ENCODE data around the gene PBX3.

PBX3 gene

DNA sequence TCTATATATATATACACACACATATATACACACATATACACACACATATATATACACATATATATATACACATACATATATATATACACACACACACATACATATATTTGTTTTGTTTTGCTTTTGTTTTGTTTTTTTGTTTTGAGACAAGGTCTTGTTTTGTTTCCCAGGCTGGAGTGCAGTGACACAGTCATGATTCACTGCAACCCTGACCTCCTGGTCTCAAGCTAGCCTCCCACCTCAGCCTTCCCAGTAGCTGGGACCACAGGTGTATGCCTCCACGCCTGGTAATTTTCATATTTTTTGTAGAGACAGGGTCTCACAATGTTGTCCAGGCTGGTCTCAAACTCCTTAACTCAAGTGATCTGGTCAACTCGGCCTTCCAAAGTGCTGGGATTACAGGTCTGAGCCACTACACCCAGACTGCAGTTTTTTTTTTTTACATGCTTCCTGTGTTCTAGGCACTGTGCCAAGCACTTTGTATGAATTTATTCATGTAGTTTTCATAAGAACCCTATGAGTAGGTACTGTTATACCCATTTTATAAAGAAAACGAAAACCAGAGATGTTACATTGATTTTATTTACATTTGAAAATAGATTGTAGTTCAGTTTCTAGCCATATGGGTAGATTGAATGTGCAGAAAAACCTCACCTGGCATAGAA, 120.7 kb downstream of the PBX3 start:
- no peak for DNase-seq (ENCODE audit: low spot score)

DNA sequence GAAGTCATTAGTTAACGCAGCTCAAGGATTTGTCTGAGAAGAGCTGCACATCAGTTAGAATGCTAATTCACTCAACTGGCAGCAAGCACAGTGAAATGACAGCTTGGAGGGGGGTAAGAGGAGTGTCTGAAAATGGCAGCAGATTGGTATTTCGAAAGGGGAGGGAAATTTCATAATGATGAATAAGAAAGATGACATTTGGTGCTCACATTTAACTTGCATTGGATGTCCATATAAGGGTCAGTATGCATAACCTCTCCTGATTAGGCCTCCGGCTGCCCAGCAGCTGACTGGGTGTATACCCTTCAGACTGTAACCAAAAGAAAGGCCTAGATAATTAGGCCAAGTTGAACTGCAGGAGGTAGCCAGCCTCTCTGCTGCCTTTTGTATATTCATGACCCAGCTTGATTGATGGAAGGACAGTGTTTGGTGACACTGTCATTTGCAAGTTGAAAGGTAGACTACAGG, 131.0 kb downstream of the PBX3 start:
- peak; percentile 14 for DNase-seq (ENCODE audit: low spot score)

DNA sequence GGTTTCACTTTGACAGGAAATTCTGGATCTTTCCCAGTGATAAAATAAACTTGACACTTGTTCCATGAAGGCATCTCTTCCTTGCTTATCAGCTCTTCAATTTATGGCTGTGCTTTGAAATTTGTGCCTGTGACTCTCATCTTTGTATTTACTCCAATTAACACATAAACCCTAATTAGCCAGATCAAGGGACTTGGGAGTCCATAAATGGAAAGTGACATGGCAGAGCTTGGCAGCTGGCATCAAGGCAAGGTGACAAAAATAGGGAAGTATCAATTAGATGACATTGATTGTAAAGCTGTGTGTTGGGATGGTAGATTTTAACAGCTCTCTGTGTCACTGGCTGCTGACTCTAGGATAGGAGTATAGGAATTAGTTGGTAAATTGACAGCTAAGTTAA, 133.9 kb downstream of the PBX3 start:
- no peak for DNase-seq (ENCODE audit: low spot score)

DNA sequence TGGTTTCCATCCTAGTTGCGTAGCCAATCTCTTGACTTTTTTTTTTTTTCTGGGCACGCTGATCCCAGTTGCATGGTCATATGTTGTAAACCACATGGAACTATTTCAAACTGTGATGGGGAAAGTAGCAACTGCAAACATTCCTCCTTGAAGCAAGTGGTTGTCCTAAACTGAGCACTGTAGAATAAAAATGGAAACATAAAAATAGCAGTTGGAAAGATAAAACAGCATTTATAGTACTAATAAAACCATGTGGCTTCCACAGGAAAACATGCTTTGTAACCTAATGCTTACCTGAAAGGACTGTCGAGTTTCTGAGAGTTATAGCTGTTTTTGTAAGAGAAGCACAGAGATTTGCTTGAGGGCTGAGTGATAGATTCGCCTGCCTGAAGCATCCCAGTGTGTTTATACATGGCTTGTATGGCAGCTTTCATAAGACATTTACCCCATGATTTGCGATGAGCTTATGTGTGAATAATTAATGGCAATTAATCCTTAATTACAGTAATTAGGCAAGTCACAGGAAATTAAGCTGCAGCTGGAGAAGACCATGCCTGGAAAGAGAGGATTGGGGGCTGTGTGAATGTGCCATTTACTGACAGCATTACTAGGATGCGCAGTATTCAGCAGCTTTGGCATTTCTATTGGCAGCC, 136.5 kb downstream of the PBX3 start:
- peak; percentile 10 for DNase-seq (ENCODE audit: low spot score)

DNA sequence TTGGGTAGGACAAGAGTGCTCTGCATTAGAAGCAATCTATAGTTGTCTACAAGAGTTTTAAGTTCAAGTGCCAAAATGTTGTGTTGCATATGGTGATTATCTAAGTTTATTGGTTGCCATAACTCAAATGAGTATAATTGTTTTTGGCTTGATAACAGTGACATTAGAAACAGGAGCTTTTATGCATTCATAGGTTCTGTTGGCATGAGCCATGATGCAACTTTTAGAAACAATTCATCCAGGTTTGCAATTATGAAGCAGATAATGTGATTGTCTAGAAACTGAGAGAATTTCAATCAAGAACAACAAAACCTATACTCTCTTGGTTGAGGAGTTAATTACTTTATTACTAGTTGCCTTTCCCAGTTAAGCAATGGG, 137.0 kb downstream of the PBX3 start:
- DNase-seq (ENCODE audit: low spot score) = no peak

DNA sequence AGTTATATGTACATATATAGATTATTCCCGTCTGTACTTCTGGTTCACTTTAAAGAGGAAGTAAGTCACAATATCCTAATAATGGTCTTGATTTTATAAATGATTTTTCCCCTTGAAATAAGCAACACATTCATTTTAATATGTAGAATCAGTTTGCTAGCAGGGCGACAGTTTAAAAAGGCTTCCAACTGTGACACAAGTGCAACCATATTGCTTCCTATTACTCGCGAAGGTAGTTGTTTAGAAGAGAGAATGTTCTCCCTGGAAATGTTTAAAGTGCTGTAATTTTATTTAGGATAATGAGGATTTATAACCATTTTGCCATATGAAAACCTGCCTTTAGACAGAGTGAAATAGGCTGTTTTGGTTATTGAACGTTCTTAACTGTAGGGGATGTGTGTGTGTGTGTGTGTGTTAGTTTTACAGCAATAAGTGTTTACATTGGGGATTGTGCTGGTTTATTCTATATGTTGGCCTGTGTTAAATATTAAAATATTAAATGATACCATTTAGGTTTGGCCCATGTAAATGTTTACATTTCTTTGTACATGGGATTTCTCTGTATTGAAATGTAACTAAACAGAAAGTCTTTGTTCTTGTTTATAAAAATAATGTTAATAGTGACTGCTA, 138.3 kb downstream of the PBX3 start:
- DNase-seq (ENCODE audit: low spot score) = no peak

DNA sequence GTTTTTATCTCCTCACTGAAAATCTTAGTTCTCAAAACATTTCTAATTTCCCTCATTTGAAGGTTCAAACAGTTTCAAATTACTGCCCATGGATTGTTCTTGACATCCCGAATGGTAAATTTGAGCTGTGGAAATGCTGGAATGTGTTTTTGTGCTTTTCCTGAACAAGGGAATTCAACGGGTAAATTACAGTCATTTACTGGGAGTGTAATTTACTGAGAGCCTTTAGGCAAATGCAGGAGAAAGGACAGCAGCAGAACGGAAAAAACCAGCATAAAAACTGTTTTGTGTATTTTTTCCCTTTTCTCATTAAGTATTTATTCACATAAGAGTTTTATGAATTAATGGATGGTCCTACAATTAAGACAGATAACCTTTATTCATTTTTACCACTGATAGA, 139.2 kb downstream of the PBX3 start:
- no peak for DNase-seq (ENCODE audit: low spot score)

DNA sequence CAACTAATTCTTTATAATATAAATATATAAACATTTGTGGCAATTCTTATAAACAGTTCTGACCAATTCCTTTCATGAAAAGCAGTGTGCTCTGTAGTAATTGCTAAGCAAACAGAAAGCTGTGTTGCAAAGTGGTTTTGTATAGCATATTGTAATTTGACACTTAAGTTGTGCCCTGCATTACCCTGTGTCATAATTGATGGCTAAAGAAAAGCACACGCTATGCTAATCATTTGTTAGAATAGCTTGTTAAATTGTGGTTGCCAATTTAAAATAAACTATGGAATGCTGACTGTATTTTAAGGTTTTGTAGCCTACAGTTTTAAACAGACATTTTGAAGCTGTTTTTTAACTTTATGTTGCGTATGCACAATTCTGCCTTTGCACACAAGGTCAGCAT, 140.0 kb downstream of the PBX3 start:
- DNase-seq (ENCODE audit: low spot score) = no peak

DNA sequence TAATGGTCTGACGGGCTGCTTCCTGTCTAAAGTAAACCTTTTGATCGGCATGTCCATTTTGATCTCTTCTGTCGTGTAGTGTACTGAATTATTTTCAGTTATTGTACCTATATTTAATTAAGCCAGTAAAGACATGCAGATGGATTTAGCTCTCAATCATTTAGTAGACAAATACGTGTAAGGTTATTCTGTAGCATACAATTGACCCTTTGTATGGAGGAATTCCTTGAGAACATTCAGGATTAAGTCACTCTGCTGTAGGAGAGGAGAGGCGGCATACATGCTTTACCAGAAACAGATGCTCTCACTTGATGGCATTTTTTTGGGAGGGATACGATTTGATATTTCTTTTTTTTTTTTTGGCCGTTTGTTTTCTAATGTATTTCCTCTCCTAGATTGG, 141.0 kb downstream of the PBX3 start:
- peak; percentile 9 for DNase-seq (ENCODE audit: low spot score)

DNA sequence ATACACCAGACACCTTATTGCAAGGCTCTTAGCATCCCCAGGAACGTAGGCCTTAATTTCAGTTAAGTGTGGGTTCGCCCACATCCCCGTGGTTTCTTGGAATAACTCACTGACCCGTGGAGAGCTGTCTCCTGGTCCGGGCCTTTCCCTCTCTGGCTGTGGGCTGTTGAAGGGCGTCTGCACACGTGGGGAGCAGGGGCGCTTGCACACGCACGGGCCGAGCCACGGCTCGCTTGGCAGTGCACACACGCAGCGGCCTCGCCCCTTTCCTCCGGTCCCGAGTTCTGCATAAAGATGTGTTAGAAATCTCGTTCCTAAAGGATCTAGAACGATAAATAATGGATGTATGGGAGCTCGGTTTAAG, 141.9 kb downstream of the PBX3 start:
- DNase-seq (ENCODE audit: low spot score) = peak; percentile 30

DNA sequence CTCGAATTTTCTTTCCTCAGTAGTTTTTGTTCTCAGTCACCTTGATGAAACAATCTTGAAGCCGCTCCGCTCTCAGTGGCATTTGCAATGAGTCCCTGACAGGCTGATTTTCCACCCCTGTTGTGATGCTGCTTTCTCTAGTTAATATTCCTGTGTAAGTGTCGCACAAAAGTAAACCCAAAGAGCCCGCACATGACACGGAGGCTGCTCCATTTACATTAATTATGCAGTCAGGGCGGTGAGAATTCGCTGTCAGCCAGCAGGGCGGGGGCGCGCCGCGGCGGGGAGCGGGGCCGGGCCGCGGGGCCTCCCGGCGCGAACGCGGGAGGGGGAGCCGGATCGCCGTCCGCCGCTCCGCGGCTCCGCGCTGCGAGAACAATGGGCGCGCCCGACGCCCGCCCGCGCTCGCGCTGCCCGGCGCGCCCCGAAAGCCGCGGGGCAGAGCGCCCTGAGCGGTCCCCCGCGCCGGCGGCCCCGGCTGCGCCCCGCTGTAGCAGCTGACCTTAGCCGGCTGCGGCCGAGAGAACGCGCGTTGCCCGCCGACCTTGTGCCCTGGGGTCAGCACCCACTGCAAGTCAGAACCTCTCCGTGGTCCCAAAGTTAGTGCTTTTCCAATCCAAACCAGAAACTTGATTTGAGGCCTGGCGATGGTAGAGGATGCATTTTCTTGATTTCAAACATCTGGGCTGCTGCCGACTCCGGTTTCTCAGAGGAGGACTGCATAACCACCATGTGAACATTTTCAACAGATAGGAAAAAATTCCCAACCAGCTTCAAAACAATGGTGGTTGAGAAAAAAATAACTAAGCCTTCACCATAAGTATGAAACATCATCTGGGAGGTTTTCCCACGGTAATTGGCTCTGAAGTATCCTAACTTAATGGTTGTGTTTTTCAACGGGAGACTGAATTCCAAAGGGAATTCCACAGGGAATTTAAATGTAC, 142.6 kb downstream of the PBX3 start:
- peak; percentile 74 for DNase-seq (ENCODE audit: low spot score)

DNA sequence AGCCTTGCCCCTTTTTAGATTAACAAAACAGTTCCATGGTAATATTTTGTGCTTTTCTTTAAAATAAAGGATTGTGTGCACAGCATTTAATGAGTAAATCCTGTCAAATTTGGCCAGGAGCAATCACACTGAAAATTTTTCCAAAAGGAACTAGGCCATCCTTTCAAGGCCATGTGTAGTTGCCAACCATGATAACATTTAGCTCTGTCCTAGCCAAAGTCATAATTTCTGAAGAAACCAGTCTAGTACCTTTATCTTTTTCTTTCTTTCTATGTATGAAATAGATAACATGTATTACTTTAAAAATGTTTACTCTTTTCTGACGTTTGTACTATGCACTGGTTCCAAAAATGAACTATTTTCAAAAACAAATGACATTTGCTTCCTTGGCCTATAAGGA, 143.7 kb downstream of the PBX3 start:
- no peak for DNase-seq (ENCODE audit: low spot score)

DNA sequence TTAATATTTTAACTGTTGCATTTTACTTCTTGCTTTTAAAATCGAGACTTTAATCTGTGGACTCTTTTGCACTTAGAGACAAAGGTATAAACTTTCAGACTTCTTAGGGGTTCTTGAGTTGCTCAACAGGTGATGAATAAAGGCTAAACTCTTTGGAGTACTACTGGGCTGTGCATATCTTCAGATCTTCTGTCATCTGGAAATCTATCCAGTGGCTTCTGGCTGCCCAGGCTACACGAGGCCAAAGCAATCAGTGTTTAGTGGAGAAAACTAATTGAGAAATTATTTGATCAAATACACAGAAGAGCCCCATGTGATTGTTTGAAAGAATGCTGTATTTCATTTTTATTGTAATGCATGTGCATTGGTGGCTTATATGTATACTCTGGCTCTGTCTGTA, 146.1 kb downstream of the PBX3 start:
- DNase-seq (ENCODE audit: low spot score) = no peak

DNA sequence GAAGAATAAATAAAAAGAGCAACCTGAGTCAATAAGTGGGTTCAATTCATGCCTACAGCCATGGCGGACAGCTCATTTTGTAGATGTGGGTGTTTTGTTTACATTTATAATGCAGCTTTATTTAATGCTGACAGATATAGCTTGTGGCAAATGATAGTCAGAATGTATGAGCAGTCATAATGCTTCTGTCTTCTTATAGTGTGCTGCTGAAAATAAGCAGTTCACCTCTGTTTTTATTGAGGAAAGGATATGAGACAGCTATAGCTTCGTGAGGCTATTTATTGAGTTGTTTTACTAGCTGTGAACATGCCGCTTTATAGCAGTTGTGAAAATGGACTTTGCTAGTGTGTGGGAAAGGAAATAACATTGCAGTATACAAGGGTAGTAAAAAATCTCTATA, 147.4 kb downstream of the PBX3 start:
- DNase-seq (ENCODE audit: low spot score) = no peak

DNA sequence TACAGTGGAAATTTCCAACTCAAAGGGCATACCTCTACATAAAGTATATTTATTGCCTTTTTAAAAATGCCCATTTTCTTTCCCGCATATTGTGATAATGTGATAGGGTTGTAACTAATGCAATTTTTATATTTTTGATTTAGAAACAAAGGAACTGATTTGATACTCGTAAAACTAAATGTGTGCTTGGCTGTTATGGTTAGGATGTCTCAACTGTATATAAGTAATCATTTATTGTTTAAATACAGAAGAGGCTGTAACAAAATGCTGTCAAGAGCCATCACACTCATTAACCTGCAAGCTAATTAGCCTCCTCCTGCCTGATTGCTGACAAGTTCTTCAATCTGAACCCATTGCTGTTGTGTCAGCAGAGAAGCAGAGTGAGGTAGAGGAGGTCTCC, 149.2 kb downstream of the PBX3 start:
- no peak for DNase-seq (ENCODE audit: low spot score)

DNA sequence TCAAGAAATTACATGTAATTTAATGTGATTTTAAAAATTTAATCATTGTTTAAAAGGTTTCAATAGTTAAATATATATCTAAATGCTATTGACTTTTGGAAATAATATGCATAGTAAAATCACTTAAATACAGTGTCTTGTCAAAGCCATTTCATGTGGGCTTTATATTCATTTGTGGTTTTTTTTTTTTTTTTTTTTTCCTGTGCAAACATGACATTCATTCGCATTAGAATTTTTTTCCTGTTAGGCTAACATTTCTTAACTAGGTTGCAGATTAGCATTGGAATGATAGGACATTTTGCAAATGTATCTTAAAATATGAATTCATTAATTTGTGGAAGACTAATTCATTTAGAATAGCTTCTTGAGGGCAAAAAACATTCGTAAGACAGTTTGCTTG, 149.8 kb downstream of the PBX3 start:
- no peak for DNase-seq (ENCODE audit: low spot score)

DNA sequence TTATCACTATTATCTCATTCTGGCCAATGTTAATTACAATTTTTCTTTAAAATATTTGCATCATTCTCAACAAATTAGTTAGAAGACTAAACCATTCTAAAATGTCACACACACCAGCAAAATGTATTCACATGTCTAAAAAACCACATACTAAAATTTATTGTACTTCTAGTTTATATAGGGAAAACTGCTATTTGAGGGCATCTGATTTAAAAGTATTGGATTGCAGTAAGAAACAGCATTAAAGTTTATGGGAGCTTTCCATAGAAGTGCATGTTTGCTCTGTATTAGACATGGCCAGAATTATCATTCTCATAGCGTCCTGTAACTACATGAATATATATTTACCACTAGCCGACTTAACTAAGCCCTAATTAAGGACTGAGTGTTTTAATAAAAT, 150.3 kb downstream of the PBX3 start:
- no peak for DNase-seq (ENCODE audit: low spot score)

DNA sequence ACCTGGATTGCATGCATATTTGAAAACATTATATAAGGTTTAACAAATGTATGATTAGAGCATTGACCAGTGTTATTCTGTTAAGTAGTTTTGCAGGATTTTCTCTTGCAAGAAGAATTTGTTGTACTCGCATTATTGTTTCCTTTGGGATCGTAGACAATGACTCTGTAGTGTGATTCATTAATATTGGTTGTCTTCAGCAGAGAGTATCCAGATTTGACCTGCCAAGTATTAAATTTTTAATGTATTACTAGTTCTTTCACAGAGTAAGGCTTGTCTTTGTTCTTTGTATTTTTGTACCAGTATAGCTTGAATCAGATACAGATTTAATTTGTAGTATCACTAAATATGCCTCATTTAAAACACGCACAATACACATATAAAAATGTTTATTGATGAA, 155.0 kb downstream of the PBX3 start:
- DNase-seq (ENCODE audit: low spot score) = peak; percentile 17

DNA sequence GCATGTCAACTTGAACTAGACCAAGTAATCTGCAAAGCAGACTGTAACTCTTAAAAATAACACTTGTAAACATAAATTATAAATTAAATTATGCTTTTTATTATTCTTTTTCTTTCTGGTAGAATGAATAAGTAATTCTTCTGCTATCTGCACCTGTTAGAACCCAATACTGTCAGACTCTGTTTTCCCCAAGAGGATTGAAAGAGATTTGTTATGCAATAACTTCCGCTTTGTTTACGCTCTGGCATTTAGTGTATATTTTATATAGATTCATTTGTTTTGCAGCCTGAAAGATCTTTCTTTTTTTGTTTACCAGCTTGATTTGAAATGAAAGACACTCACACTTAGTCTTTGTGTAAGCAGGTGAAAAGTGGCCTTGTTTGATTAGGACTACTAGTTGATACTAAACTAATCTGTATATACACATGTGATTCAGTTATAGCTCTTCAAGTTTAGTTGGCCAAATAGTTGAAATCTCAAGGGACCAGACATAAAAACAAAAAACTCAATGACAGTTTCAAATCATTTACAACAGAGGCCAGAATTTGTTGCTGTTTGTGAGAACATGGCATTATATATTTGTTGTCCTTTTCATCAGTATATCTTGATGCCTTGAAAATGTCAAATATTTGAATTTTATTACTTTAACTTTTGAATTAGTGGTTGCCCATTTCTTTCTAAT, 155.8 kb downstream of the PBX3 start:
- no peak for DNase-seq (ENCODE audit: low spot score)

DNA sequence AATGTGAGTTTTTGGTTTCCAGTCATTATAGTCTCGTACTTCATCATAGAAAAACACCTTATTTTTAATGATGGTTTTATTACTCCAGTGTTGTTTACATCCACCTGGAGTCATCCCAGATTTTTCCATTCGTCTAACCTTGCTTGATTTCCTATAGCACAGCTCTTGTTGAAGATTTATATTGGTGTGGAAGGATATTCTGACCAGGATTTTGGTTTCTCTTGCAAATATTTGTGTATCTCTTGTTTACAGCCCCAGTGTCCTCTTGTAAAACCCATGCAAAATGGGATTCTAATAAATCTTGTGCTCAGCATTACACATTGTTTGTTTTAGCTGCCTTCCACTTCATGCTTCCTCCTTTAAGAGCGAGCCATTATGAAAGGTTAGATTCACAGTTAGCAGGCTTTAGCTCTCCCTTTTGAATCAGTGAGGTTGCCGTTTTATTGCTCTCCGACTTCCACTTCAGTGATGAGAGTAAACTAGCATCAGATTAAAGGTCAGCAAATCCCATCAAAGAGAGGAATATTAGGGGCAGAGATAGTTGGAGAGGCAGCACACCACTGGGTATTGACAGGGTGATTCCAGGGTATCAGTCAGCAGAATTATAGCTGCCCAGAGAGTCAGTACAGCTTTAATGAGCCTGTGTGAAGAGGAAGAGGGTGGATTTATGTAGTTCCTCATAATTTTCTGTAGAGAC, 157.1 kb downstream of the PBX3 start:
- no peak for DNase-seq (ENCODE audit: low spot score)

DNA sequence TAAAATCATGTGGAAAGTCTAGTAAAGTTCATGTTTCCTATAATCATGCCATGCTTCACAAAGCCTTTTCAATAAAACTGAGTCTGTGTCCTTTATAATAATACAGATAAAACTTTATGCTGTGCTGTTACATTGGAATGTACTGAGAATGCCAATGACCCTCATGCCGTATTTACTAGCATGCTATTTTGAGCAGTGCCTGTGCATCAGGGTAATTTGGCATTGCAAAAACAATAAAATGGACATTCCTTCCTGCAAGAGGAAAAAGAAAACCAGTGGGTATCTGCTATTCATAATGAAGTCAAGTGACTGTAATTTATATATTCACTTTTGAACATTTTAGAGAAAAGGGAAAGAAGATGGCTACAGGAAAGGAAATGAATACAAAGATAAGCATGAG, 159.0 kb downstream of the PBX3 start:
- peak; percentile 35 for DNase-seq (ENCODE audit: low spot score)
